ENCODE measurements around the gene POLR2A.
"Not testable (repeated sequence)": the region's sequence is repeated elsewhere in the genome, so short reads cannot be mapped to it uniquely, and the experiment has no call there.

GRCh38 chr17:7481275-7481674, 2.9 kb upstream of the POLR2A start, which contains the start of gene SLC35G6:
- not testable (repeated sequence) for TF ChIP-seq POLR2A (IDR thresholded peaks at IDR 0.05)
- TF ChIP-seq, protein P1, sequence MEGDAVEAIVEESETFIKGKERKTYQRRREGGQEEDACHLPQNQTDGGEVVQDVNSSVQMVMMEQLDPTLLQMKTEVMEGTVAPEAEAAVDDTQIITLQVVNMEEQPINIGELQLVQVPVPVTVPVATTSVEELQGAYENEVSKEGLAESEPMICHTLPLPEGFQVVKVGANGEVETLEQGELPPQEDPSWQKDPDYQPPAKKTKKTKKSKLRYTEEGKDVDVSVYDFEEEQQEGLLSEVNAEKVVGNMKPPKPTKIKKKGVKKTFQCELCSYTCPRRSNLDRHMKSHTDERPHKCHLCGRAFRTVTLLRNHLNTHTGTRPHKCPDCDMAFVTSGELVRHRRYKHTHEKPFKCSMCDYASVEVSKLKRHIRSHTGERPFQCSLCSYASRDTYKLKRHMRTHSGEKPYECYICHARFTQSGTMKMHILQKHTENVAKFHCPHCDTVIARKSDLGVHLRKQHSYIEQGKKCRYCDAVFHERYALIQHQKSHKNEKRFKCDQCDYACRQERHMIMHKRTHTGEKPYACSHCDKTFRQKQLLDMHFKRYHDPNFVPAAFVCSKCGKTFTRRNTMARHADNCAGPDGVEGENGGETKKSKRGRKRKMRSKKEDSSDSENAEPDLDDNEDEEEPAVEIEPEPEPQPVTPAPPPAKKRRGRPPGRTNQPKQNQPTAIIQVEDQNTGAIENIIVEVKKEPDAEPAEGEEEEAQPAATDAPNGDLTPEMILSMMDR (IDR thresholded peaks at IDR 0.05): not testable (repeated sequence)

All from body of pancreas (tissue), 4 donors.